GM12891 (cell line): Measurements from ENCODE around the gene TFR2.

Source experiments
- PAX5 ChIP-seq: IDR thresholded peaks from 2 replicates; pipeline ENCODE4 v1.6.1; 2011; ENCODE audit warnings: low read length, moderate library complexity, mild to moderate bottlenecking; ENCODE audit not compliant: insufficient read depth, severe bottlenecking
- POLR2A ChIP-seq: IDR thresholded peaks from 2 replicates; pipeline ENCODE4 v1.6.1; 2011; ENCODE audit warnings: low read depth, low read length, control low read depth
- POLR2AphosphoS5 ChIP-seq: IDR thresholded peaks from 2 replicates; pipeline ENCODE4 v1.6.1; 2011; ENCODE audit warnings: low read depth, low read length, control low read depth
- POU2F2 ChIP-seq: IDR thresholded peaks from 2 replicates; pipeline ENCODE4 v1.6.1; 2011; ENCODE audit warnings: low read depth, mild to moderate bottlenecking, control low read depth, low read length, moderate library complexity
- SPI1 ChIP-seq: IDR thresholded peaks from 2 replicates; pipeline ENCODE4 v1.6.1; 2011; ENCODE audit warnings: low read depth, low read length, control low read depth
- TAF1 ChIP-seq: IDR thresholded peaks from 2 replicates; pipeline ENCODE4 v1.6.1; 2011; ENCODE audit warnings: low read depth, low read length, control low read depth

- no peak for TF ChIP-seq POLR2AphosphoS5
- TF ChIP-seq POLR2A, result no peak
- no peak for TF ChIP-seq TAF1
- TF ChIP-seq PAX5, result no peak
- TF ChIP-seq POU2F2, result no peak
- TF ChIP-seq SPI1, result no peak
Measured at GRCh38 chr7:100681491-100682227, 40.3 kb upstream of the TFR2 start.
